GM21576 (cell line): Measurements from ENCODE around the gene CA4.

Source experiments
- ATAC-seq: cut with Tn5 transposase; IDR thresholded peaks from one replicate; pipeline ENCODE4 v1.9.1; 2021; ENCODE audit warnings: mild to moderate bottlenecking, moderate library complexity; ENCODE audit not compliant: unreplicated experiment

Gene CA4

DNA sequence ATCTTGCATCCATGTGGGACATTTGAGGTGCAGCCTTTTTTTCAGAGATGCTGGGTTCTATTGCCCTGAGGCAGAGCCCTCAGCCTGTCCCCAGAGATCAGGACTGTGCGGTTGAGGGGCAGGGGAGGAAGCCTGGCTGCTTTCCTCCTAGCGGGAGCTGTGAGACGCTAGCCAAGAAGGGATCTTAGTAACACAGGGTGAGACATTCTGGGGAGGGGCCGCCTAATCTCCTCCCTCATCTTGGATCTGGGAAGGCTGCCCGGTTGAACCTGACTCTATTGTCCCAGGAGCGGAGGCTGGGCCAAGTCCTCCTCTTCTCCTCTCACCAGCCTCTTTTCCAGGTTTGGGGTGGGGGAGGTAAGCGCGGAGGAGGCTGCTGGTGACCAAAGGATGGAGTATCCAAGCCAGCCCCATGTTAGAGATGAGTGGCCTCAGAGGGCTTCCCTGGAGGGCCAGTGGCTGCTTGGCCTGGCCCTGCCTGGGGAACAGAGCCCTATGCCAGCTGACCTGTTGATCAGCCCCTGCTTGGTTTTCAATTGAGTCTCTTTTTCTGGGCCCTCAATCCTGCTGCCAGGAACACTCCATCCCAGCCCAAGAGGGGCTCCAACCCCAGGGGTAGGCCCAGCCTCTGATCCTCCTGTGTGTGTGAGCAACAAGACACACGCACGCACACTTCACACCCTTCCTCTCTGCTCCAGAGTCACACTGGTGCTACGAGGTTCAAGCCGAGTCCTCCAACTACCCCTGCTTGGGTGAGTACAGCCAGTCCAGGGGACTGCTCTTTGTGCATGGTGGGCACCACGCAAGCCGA lies 5.0 kb downstream of the CA4 start:
- no peak for ATAC-seq

DNA sequence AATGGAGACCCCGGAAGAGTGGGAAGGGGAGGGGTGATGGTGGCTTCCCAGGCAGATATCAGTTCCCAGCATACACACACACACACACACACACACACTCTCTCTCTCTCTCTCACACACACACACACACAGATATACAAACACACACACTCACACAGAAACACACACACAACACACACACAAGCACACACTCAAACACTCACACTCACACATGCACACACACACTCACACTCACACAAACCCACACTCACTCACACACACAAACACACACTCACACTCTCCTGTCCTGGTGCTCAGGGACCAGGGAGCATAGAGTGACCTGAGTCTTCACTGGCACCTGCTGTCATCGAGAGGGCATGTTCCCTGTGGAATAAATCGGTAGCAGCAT lies 5.6 kb downstream of the CA4 start:
- ATAC-seq = no peak

DNA sequence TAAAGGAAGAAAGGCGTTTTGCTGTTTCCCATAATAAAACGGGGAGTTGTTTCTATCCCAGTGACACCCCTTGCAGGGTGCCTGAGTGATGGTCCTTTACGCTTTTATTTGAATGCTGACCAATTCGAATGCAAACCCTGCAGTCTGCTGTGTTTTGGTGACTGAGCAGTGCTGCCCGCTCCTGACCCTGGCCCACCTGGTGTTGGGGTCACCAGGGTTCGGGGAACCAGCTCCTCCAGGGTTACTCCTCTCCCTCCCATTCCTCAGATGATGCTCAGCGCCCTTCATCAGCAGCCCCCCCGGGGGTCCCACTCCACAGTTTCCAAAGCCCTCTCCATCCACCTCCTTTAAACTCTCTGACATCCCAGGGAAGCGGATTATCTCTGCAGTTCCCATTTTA lies 6.0 kb downstream of the CA4 start:
- ATAC-seq = no peak

DNA sequence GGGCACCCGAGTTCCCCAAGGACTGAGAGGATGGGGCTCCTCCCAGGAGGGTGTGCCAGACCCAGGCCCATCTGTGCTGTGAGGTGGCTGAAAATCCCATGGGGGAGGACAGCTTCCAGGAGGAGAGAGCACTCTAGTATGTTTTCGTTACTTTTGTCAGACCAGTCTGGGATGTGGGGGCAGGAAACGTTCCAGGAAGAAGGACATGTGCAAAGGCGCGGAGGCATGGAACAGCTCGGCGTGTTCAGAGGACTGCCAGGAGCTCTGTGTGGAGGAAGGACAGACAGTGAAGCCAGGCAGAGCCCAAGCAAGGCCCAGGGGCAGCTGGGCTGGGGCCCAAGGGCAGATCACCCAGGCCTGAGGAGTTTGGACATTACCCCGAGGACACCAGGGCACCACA lies 7.0 kb downstream of the CA4 start:
- ATAC-seq = no peak

DNA sequence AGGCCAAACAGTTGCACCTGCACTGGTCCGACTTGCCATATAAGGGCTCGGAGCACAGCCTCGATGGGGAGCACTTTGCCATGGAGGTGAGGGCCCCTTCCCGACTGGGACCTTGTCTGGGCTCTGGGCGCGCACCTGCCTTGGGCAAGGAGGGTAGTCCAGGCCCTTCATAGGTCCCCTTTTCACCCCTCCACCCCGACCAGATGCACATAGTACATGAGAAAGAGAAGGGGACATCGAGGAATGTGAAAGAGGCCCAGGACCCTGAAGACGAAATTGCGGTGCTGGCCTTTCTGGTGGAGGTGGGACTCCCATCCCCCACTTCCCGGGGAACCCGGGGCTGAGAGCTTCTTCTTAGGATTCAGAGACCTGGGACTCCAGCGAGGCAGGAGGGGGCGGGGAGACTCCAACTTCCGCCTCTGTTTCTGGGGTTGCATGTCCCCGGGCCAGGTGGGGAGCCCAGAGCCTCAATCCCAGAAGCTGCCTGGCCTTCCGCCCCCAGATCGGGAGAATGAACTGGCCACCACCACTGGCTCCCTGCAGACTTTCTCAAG lies 7.8 kb downstream of the CA4 start:
- ATAC-seq = no peak

DNA sequence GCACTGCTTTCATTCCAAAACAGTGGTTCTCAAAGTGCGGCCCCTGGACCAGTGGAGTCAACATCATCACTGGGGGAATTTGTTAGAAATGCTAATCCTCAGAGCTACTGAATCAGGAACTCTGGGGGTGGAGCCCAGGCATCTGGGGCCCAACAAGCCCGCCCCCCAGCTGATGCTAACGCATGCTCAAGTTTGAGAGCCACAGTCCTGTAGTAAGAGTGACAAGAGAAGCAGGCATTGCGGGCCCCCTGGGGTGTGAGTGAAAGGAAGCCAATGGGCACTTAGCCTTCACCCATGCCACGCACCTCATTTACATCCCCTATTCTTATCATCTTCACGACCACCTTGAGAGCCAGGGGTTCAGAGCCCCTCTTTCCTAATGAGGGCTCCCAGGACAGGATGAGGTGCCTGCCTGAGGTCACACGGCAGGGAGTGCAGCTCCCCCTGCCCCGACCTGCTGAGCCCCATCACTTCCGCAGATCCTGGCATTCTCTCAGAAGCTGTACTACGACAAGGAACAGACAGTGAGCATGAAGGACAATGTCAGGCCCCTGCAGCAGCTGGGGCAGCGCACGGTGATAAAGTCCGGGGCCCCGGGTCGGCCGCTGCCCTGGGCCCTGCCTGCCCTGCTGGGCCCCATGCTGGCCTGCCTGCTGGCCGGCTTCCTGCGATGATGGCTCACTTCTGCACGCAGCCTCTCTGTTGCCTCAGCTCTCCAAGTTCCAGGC lies 9.1 kb downstream of the CA4 start:
- ATAC-seq = no peak

DNA sequence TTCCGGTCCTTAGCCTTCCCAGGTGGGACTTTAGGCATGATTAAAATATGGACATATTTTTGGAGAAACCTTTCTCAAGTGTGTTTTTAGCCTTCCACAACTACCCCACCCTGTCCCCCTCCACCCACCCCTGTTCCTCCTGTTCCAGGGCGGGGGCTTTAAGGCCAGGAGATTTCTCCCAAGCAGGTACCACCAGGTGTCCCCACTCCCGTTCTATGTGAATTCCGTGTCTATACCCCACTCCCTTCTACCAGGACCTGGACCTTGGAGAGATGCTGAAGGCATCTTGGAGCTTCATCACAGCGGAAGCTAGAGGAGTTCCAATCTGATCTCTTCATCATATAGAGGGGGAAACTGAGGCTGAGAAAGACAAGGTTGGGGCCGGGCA lies 9.7 kb downstream of the CA4 start:
- ATAC-seq = no peak

DNA sequence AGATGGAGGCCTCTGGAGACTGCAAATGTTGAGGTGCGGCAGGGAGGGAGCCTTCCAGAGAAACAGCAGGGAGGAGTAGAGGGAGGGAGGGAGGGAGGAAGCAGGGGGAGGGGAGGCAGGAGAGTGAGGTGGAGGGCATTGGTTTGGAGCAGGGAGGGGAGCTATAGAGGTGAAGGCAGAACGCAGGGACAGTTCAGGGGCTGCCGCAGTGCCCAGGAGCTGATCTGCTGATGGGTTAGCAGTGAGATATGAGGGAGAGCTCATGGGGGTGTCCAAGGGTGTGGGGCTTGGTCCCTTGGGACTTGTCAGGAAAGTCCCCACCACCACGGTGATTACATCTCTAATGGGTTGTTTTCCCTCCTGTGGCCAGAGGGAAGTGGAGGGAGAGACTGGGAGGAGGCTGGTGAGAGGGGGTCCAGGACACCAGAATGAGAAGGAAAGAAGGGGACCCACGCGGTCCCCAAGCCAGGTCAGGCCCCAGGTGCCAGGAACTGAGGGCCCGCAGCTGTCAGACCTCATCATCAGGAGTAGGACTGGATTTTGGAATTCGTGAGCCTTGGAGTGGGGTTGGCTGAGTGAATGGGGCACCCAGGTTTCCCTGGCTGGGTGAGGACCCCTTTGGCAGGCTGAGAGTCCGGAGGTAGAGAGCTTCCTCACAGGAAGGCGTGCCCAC lies 11.2 kb downstream of the CA4 start:
- ATAC-seq = no peak

DNA sequence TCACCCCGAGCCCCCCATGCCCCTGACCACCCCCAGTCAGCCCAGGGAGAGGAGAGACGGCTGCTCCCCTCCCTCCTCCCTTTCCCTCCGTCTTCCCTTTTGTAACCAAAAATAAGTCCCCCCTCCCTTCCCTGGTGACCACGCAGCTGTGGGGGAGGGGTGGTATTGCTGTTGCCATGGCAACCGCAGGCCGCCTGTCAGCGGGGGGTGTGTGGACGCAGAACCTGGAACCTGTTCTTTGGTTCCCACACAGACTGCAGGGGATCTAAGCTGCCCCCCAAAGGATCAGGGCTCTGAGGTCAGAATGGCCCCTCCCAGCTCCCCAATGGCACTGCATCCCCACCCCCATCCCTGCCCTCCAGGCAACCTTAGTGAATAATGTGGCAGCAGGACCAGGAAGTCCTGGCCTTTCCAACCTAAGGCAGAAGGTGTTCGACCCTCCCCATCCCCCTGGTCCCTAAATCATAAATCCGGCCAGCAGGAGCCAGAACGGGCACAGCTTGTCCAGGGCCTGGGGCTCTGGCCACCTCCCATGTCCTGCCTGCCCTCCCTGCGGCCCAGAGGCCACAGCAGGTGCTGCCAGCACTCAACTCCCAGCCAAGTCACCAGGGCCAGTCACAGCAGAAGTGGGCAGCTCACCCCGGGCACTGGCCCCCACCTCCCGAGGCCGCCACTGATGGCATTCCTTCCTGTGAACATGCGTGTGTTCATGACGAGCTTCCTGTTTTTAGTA lies 12.0 kb downstream of the CA4 start:
- ATAC-seq = no peak

DNA sequence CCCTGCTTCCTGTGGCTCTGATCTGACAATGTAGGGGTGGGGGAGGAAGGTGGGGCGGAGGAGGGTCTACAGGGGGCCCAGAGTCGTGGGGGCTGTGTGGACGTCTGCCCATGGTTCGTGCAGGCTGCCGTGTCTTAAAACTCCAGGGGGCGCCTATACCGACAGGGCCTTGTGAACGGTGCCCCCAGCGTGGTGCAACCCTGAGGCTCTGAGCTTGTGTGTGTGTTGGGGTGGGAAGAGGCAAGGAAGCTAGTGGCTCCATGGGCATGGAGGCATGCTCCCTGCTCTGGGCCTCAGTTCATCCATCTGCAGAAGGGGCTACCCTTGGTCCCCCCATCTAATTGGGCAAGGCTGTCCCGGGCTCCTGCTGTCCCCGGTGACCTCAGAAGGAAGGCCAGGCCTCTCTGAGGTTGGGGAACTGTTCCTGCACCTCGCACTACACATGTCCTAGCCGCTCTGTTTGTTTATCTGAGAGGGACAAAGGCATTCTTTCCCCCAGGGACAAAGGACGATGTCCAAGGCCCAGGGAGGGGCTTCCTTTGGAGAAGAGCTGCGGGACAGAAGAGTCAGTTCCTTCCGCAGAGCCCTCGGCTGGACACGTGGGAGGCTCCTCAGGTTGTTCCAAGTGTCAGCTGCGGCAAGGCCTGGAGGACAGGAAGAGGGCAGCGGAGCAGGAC lies 13.5 kb downstream of the CA4 start:
- no peak for ATAC-seq

DNA sequence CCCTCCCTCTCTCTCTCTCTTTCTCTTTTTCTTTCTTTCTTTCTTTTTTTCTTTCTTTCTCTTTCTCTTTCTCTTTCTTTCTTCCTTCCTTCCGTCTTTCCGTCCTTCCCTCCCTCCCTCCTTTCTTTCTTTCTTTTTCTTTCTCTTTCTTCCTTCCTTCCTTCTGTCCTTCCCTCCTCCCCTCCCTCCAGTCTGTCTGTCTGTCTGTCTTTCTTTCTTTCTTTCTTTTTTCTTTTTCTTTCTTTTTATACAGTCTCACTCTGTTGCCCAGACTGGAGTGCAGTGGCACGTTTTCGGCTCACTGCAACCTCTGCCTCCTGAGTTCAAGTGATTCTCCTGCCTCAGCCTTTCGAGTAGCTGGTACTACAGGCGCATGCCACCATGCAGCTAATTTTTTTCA lies 14.4 kb downstream of the CA4 start:
- no peak for ATAC-seq

DNA sequence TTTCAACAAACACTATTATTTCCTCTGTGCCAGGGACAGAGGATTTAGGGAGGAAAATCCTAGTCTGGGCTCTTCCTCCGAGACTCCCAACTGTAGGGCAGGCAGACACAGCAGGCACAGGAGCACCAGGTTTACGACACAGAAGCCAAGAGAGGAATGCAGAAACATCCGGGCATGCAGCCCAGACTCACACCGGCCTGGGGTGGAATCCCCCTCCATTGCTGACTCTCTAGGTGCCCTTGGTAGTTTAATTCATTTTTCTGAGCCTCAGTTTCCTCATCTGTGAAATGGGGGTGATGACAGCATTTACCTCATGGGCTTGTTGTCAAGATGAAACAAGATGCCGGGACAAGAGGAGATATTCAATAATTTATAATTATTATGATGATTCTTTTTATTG lies 14.9 kb downstream of the CA4 start:
- ATAC-seq = no peak

DNA sequence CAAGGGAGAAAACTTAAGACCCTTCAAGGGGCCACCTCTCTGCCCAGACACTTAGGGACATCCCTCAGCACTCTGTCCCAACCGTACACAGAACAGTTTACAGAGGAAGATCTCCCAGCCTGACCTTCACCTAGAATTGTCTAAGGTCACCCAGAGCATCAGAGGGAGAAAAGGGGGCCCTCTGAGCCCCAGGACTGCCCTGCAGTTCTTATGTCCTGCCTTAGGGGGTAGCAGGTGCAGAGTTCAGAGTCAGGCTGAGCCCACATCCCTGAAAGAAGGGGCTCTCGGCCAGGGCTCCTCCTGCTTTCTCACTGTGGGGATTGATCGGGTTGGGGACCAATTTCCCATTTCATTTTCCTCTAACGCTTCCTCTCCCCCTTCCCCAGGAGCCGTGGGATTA lies 15.4 kb downstream of the CA4 start:
- no peak for ATAC-seq

DNA sequence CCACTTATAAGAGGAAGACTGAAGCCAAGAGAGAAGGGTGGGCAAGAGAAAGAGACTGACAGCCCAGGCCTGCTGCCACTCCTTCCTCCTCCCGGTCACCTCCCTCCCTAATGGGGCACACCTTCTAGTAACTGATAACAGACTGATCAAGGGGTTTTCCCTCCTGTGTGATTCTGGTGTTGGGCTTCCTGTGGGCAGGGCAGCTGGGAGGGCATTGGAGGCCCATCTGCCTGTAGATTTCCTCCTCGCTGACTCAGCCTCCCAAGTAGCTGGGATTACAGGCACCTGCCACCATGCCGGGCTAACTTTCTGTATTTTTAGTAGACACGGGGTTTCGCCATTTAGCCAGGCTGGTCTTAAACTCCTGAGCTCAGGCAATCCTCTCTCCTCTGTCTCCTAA lies 16.2 kb downstream of the CA4 start:
- ATAC-seq = peak; percentile 69

DNA sequence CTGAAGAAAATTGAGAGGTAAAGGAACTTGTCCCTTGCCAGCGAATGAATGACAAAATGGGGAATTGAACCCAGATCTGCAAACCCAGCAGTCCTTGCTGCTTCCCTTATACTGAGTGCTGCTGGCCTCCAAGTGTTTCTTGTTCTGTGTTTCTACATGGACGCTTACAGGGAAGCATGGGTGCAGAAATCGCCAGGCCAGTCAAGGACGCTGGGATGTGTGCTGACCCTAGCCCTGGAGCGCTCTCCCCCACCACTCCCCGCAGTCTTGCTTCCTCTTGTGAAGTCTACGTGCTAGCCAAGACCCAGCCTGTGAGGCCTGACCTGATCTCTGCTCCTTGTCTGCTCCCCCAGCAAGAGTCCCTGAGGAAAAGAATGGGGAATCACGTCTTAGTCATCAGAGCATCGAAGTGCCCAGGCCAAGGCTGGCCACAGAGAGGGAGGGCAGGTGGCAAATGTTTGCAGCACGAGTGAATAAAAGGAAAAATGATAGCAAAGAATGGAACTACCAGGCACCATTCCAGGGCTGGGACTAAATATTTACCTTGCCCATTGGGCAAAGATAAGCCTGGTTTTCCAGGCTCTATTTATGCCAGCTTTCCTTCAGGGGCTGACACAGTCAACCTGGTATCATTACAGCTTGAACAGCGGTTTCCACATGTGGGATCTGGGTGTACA lies 17.4 kb downstream of the CA4 start:
- ATAC-seq = no peak

DNA sequence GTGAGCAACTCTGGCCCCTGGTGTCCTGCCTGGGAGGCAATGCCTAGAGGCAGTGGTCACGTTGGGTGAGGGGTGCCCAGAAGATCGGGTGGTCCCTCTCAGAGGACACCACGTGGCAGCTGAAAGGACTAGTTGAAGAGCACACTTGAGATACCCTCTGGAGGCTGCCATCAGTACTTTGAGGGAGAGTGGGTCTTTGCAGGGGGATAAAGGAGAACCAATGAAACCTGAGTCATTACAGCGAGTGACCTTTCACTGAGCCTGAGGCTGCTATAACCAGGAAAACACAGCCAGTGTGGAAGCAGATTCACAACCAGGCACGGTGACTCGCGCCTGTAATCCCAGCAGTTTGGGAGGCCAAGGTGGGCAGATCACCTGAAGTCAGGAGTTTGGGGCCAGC lies 18.9 kb downstream of the CA4 start:
- no peak for ATAC-seq

DNA sequence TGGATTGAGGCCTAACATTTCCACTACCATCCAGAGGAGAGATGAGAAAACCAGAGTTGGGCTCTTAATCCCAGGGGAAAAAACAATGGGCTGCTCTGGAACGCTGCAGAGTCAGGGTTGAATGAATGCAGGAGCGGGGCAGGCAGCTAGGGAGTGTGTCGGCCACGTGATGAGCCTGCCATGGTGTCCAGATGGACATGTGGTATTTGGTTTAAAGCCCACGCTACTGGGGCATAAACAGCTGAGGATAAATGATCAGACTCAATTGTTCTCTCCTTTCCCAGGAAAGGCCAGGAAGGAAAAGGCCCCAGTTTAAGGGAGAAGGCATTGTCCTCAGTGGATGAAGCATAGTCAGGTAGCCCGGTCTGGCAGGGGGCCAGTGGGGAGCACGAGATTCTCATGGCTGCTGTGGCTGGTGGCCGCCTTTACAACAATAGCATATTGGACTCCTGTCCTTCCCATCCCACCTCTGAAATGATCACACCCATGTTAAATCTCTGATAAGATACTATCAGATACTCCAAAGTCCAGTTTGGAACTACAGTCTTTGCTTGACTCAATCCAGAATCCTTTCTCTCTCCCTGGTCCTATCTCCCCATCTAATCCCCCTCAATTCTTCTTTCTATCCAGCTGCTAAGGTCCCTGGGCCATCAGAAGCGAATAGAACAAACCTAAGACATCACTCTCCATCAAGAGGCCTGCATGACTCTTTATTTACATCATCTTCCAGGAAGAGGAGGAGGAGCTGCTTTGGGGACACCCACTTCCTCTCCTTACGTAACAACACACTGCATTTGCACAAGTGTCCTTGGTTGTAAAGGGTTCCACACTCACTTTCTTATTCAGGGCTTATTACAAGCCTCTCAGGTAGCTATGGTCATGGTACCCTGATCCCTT lies 20.4 kb downstream of the CA4 start:
- no peak for ATAC-seq

DNA sequence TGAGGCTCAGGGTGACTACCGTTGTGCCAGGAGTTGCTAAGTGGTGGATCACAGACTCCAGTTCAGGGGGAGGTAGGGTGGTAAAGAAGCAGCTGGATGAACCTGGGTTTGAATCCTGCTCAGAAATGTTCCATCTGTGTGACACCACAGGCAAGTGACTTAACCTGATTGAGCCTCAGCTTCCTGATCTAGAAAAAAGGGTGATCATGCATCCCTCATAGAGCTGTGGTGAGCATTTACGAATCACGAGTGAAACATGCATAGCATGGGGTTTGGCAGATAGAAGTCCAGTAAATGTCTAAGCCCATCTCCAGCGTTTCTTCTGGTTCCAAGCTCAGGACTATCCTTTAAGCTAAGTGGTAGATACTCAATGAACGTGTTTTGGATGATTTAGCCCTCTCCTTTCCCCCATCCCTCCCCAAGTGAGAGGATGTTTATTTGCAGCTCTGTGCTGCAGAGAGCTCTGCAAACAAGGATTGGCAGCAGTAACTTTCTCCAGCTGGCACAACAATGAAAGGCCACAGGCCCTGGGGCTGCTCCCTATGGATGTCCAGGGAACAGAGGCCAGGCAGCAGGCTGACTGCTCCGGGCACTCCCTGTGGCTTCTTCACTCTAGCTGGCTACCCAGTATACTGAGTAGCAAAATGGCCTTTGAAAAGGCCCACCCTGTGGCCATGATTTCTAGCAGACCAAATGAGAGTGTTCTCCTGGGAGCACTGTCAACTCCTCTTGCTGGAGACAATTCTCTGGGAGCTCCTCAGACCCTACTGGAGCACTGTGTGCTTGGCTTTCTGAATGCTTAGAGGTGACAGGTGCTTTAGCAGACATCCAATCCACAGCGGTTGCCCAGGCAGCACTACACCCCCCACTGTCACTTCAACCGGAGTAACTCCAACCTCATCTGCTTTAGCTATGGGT lies 21.3 kb downstream of the CA4 start:
- no peak for ATAC-seq
